ENCODE results near the gene CFAP54. TPM values are rescaled to one million over a fixed set of nuclear protein-coding genes. Genes with fewer than 3 reads are reported as not detected.
"Not testable (repeated sequence)": the region's sequence is repeated elsewhere in the genome, so short reads cannot be mapped to it uniquely, and the experiment has no call there.

Gene CFAP54
- total RNA-seq, 2 donors from 2014 or later, result 0.38 to 0.97 TPM

DNA sequence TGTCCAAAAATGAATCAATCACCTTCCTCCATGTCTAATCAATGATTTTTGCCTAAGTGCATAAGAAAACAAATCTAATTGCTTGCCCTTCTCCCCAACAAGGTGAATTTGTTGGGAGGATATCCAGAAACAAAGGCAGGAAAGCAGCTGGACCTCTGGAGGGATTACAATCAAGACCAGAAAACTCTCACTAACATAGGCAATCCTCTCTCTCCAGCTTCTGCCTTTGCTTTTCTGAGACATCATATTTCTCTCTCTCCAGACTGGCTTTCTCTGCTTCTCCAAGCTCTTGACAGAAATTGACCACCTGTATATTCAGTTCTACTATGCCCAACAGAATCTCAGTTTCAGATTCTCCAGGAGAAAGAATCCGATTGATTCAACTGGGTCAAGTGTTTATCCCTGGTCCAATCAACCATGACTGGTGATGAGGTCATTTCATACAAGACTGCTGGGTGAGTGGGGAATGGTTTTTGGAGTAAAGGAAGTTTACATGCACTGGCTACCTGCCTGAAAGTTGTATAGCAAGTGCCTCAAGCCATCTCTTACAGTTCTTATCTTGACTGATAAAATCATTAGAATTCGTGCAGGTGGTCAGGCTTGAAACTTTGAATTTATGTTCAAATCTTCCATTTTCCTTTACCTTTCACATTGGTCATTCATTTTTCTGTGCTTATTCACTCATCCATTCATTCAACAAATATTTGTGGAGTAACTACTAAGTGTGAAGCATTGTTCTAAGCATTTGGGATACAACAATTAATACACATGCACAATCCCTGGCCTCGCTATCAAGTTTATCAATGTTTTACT is 22.2 kb upstream of the CFAP54 start:
- intact Hi-C loops (cut with DNase I), result no loop called here
- ATAC-seq (no peak), DNase-seq (no peak)

- no peak for ATAC-seq
- no peak for DNase-seq
- intact Hi-C loops (cut with DNase I), result no loop called here
Measured at GRCh38 chr12:96471368-96472050, 17.9 kb upstream of the CFAP54 start.

DNA sequence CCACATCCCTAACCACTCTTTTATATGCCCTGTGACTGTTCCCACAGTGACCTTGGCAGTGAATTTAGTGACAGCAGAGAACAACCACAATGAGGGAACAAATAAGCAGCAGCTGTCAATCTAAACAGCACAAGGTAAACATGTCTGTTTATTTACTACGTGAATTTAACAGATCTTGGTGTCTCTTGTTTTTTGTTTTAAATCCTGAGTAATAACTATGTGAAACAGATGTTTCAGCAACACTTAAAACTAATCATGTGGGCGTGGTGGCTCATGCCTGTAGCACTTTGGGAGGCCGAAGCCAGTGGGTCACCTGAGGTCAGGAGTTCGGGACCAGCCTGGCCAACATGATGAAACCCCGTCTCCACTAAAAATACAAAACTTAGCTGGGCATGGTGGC is 17.0 kb upstream of the CFAP54 start:
- DNase-seq, result no peak
- intact Hi-C loops (cut with DNase I), result no loop called here
- no peak for ATAC-seq

DNA sequence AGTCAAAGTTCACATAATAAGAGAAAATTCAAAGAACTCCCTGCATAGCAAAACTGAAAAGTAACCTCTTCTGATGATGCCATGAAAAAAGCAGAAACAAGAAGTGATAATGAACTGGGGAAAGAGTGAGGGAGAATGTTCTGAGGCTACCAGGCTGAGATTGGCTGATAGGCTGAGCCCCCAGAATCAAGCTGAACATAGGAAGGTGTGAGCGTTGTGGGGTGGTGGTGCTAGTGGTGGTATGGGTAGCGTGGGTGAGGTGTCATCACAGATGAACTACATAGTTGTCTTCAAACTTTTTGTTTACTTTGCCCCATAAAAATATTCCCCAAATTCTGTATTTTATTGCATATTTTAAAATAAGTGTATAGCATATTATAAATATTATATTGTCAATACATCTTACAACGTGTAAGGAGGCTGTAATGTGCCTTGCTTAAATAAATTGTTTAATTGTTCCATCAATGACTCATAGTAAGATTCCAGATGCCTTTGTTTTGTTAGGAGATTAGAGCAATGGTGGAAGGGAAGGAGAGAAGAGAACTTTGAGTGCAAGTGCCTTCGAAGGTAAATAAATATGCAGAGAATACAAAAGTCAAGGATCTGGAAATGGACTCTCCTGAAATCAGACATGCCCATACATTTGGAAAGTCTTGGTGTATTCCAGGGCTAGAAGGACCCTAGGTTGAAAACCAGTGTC is 15.8 kb upstream of the CFAP54 start:
- no peak for DNase-seq
- intact Hi-C loops (cut with DNase I), result no loop called here
- no peak for ATAC-seq

GRCh38 chr12:96474206-96474605 is 15.2 kb upstream of the CFAP54 start:
- intact Hi-C loops (cut with DNase I), result no loop called here
- ATAC-seq (no peak), DNase-seq (no peak)

DNA sequence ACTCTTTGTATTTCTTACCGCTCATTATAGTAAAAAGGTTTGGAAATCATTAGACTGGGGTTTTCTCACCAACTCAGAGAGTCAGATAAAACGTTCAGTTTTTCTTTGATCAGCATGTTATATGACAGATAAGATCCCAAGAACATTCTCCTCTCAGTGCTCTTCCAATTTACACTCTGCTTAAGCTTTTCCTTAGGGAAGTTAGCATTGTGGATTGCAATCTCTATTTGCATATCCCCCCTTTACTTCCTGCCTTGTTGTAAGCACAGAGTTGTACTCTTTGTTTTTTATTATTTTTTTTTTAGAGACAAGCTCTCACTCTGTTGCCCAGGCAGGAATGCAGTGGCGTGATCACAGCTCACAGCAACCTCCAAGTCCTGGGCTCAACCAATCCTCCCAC is 11.4 kb upstream of the CFAP54 start:
- DNase-seq (no peak), ATAC-seq (no peak)
- intact Hi-C loops (cut with DNase I), result no loop called here

GRCh38 chr12:96482086-96482485 is 7.3 kb upstream of the CFAP54 start:
- intact Hi-C loops (cut with DNase I), result no loop called here
- DNase-seq (no peak), ATAC-seq (no peak)

DNA sequence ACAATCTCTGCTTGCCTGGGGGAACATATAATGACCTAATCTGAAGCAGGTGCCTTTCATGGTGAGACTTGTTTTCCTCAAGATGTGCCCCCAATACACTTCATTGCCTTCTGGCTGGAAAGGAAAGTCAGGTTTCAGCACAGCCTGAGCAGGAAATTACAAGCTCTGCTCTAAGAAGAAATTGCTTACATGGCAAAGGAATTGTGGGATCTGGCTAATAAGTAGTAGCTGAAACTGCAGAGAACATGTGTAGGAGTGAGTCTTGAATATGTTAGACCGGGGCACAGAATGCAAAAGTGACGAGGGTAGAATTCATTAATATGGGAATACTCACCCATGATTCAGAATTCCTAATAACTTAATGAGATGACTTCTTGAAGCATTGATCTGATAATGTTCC is 6.3 kb upstream of the CFAP54 start:
- DNase-seq, result no peak
- intact Hi-C loops (cut with DNase I), result no loop called here
- no peak for ATAC-seq

GRCh38 chr12:96486751-96487613 is 2.4 kb upstream of the CFAP54 start:
- intact Hi-C loops (cut with DNase I), result no loop called here
- no peak for DNase-seq
- no peak for ATAC-seq

DNA sequence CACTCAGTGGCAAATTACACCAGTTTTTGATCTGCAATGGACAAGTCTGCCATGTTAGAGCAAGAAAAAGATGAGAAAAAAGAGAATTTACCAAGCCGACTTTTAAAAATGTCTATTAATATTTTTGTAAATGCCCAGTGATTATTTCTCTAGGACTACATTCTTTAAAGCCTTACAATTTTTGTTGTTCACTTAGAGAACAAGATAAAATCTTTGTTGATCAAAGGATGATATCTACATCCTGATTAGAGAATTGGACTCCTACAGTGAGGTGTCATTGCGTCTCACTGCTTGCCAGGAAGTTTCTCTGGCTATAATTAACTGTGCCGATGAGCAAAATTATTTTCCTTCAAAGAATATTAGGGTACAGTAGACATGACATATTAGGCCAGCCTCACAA is 1.7 kb upstream of the CFAP54 start:
- intact Hi-C loops (cut with DNase I), result no loop called here
- no peak for ATAC-seq

DNA sequence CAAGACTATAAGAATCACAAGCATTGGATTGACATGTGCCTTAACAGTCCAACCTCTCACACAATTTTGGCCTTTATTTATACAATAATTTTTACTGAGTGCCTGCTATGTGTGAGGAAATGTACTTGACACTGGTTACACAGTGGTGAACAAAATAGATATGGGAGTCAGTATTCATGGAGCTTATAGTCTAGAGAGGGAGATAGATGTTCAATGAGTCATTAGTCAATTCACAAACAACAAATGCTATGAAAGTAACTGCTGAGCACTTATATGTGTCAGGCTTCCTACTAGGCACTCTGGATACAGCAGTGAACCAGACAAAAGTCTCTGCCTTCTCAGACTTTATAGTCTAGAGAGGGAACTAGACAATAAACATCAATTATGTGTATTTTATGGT is 3.7 kb downstream of the CFAP54 start:
- no peak for DNase-seq
- ATAC-seq, result no peak
- intact Hi-C loops (cut with DNase I), result no loop called here

More for the DNA sequence above, 1.7 kb upstream of the CFAP54 start:
- no peak for DNase-seq

- intact Hi-C loops (cut with DNase I); ATAC-seq; DNase-seq: not testable (repeated sequence)
Measured at GRCh38 chr12:96494154-96494553, 4.8 kb downstream of the CFAP54 start.

GRCh38 chr12:96495155-96495554 is 5.8 kb downstream of the CFAP54 start:
- intact Hi-C loops (cut with DNase I), result no loop called here
- DNase-seq, result no peak
- ATAC-seq, result no peak

- ATAC-seq (no peak), DNase-seq (no peak)
- intact Hi-C loops (cut with DNase I), result no loop called here
Measured at GRCh38 chr12:96495841-96496545, 6.6 kb downstream of the CFAP54 start.

GRCh38 chr12:96496944-96497343 is 7.6 kb downstream of the CFAP54 start:
- ATAC-seq (no peak), DNase-seq (no peak)
- intact Hi-C loops (cut with DNase I), result no loop called here

DNA sequence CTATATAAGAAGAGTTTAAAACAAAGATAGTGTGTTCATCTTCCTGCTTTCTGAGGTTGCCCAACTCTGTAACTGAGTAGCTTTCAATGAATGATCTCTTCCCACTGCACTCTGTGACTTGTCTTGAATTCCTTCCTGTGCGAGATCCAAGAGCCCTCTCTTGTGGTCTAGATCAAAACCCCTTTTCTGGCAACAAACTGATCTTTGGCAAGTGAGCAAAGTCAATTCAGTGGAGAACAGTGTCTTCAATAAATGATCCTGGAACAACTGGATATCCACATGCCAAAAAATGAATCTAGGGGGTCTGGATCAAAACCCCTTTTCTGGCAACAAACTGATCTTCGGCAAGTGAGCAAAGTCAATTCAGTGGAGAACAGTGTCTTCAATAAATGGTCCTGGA is 8.5 kb downstream of the CFAP54 start:
- intact Hi-C loops (cut with DNase I), result no loop called here
- DNase-seq, result no peak
- ATAC-seq, result no peak

DNA sequence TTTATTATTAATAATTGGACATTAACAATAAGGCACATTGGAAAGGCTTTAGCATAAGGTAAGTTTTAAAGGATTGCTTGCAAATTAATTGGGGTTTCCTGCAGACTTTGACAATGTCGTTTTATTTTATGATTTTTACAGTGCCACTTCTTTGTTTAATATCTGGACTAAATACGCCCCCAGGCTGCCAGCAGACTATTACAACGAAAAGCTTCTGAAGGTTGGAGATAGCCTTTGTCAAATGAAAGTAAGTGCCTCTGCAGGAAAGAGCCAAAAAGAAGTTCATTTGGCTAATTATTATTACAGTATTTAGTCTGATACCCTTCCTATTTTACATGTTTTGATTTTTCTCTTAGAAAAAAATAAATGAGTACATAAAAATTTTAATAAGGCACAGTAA is 11.3 kb downstream of the CFAP54 start:
- intact Hi-C loops (cut with DNase I), result loop anchor here in 1 of 2 donors (5.0 kb wide), 1 partner anchor 288 kb away; no protein-coding TSS in a partner anchor
- ATAC-seq (peak in 1 of 2 donors; percentile 18), DNase-seq (no peak)

- DNase-seq (peak; percentile 58), ATAC-seq (peak; percentile 83 to 95)
Measured at GRCh38 chr12:96501133-96501761, 11.9 kb downstream of the CFAP54 start.

More at GRCh38 chr12:96501133-96501761, 11.9 kb downstream of the CFAP54 start:
- intact Hi-C loops (cut with DNase I), result loop anchor here in 1 of 2 donors (5.0 kb wide), 1 partner anchor 289 kb away; no protein-coding TSS in a partner anchor

Data from left cardiac atrium (tissue), 4 donors.